Nucleus accumbens (tissue), 56 donors: ENCODE measurements around the gene CENPS.

ENCODE experiments used
- DNase-seq, 56 donors: peaks; one replicate each; lab custom pipeline; 2025; lab: John Stamatoyannopoulos, UW

CENPS gene

GRCh38 chr1:10430216-10431069 lies at the start of gene CENPS:
Gene CENPS, plus strand, starts transcription at chr1:10430433. Its CDS starts 85 bp downstream, at chr1:10430518.
- peak in 54 of 56 donors; percentile 24 to 95 (median 84) for DNase-seq

GRCh38 chr1:10380594-10381275 lies 49.5 kb upstream of the CENPS start:
- DNase-seq, result peak in 10 of 56 donors; percentile 2 to 29 (median 8)

- no peak for DNase-seq
Observed at GRCh38 chr1:10383630-10384029, 46.6 kb upstream of the CENPS start.

- no peak for DNase-seq
Observed at GRCh38 chr1:10384219-10384618, 46.0 kb upstream of the CENPS start.

- DNase-seq, result no peak
Observed at GRCh38 chr1:10386761-10387676, 43.2 kb upstream of the CENPS start.

GRCh38 chr1:10387677-10388386 lies 42.4 kb upstream of the CENPS start:
- DNase-seq, result peak in 14 of 56 donors; percentile 1 to 42 (median 8)

- no peak for DNase-seq
Observed at GRCh38 chr1:10388387-10388715, 41.9 kb upstream of the CENPS start.

GRCh38 chr1:10389271-10389973 lies 40.8 kb upstream of the CENPS start:
- DNase-seq, result no peak

GRCh38 chr1:10396870-10397269 lies 33.4 kb upstream of the CENPS start:
- no peak for DNase-seq

GRCh38 chr1:10398278-10398733 lies 31.9 kb upstream of the CENPS start:
- DNase-seq, result no peak

GRCh38 chr1:10398734-10399443 lies 31.3 kb upstream of the CENPS start, which contains the start of gene PGD:
Gene PGD, plus strand, starts transcription at chr1:10399064. Its CDS starts 54 bp downstream, at chr1:10399118.
- peak; percentile 76 to 99 (median 96) for DNase-seq

- DNase-seq, result peak in 21 of 56 donors; percentile 9 to 64 (median 29)
Observed at GRCh38 chr1:10399444-10399941, 30.7 kb upstream of the CENPS start.

GRCh38 chr1:10400013-10400412 lies 30.2 kb upstream of the CENPS start:
- DNase-seq, result no peak

- DNase-seq, result no peak
Observed at GRCh38 chr1:10401281-10401680, 29.0 kb upstream of the CENPS start.

- no peak for DNase-seq
Observed at GRCh38 chr1:10402729-10403274, 27.4 kb upstream of the CENPS start.

GRCh38 chr1:10407201-10407600 lies 23.0 kb upstream of the CENPS start:
- DNase-seq, result no peak

GRCh38 chr1:10415211-10415930 lies 14.9 kb upstream of the CENPS start:
- DNase-seq, result peak in 3 of 56 donors; percentile 2 to 7 (median 2)
